B cell (primary cell): ENCODE data around the gene GLB1L3. TPM values are rescaled to one million over a fixed set of nuclear protein-coding genes. Genes with fewer than 3 reads are reported as not detected.
A peak's percentile ranks its signal among the peaks of the same experiment; 100 is the strongest.
"Not testable (repeated sequence)": the region's sequence is repeated elsewhere in the genome, so short reads cannot be mapped to it uniquely, and the experiment has no call there.

Experiments used
- ATAC-seq: fragments of 200-7000 bp; cut with Tn5 transposase; one replicate; pipeline ENCODE4 v1.10.0; 2021; ENCODE audit warnings: low read depth, mild to moderate bottlenecking, moderate number of reproducible peaks, moderate library complexity
- CTCF ChIA-PET: fragments of 350-600 bp; sonication (Branson Sonifier 250); formaldehyde crosslinking; loops from one replicate; lab custom pipeline; 2021; ENCODE audit warnings: antibody characterized with exemption, inconsistent platforms; lab: Charles Lee
- POLR2A ChIA-PET: fragments of 350-600 bp; sonication (Branson Sonifier 250); formaldehyde crosslinking; loops from one replicate; lab custom pipeline; 2021; ENCODE audit warnings: antibody characterized with exemption; lab: Charles Lee
- DNase-seq: peaks from one replicate; pipeline ENCODE4 v3.0.0; 2013
- H2AFZ ChIP-seq: 2 replicates; pipeline ENCODE4 v1.6.1; 2012; ENCODE audit warnings: mild to moderate bottlenecking, low read depth, low read length; ENCODE audit not compliant: insufficient read depth, poor library complexity, severe bottlenecking
- H3K27ac ChIP-seq, 2 donors: 1 replicate in 1 of 2; 2 replicates in 1 of 2; pipeline ENCODE4 v1.5.1; 2012 to 2013; ENCODE audit warnings: low read length in 2 of 2, mild to moderate bottlenecking in 2 of 2, moderate library complexity in 1 of 2
- H3K27me3 ChIP-seq, 4 experiments: fragments of 200-600 bp in 1 of 4; sonication (generic) in 1 of 4; replicated peaks in 1 of 4; 1 replicate in 2 of 4; 2 replicates in 2 of 4; pipeline versions ENCODE4 v1.6.1 to v1.7.0; 2013 to 2016; ENCODE audit warnings: low read length in 3 of 4, mild to moderate bottlenecking in 2 of 4, mixed read lengths in 1 of 4, moderate library complexity in 1 of 4; ENCODE audit not compliant: insufficient read depth in 4 of 4, control insufficient read depth in 3 of 4; ENCODE audit errors: control extremely low read depth in 1 of 4
- H3K36me3 ChIP-seq, 2 experiments: replicated peaks in 1 of 2; 1 replicate in 1 of 2; 2 replicates in 1 of 2; pipeline versions ENCODE4 v1.6.1 to v1.7.1; 2013; ENCODE audit warnings: low read length in 1 of 2; ENCODE audit not compliant: insufficient read depth in 2 of 2, control insufficient read depth in 1 of 2; ENCODE audit errors: control extremely low read depth in 1 of 2, extremely low read depth in 1 of 2
- H3K4me1 ChIP-seq, 2 donors: fragments of 200-600 bp in 1 of 2; sonication (generic) in 1 of 2; 1 replicate in 1 of 2; 2 replicates in 1 of 2; pipeline versions ENCODE4 v1.5.1 to v1.6.1; 2013 to 2017; ENCODE audit warnings: low read length in 2 of 2; ENCODE audit not compliant: control insufficient read depth in 2 of 2, insufficient read depth in 2 of 2
- H3K4me2 ChIP-seq: replicated peaks from 2 replicates; pipeline ENCODE3; 2012; ENCODE audit warnings: mild to moderate bottlenecking, low read depth, low read length; ENCODE audit not compliant: poor library complexity, severe bottlenecking
- H3K4me3 ChIP-seq, 5 experiments: fragments of 200-600 bp in 1 of 5; sonication (generic) in 1 of 5; 1 replicate in 3 of 5; 2 replicates in 2 of 5; pipeline versions ENCODE4 v1.5.1 to v1.7.0; 2011 to 2016; ENCODE audit warnings: low read length in 4 of 5, mild to moderate bottlenecking in 4 of 5, low read depth in 2 of 5, control low read depth in 1 of 5, moderate library complexity in 1 of 5; ENCODE audit not compliant: insufficient read depth in 1 of 5; ENCODE audit errors: control extremely low read depth in 1 of 5, extremely low read depth in 1 of 5
- H3K79me2 ChIP-seq: fragments of 200-600 bp; sonication (generic); one replicate; pipeline ENCODE4 v1.6.0; 2016; ENCODE audit warnings: low read length; ENCODE audit not compliant: control insufficient read depth, insufficient read depth
- H3K9ac ChIP-seq: fragments of 200-600 bp; sonication (generic); 2 replicates; pipeline ENCODE4 v1.6.1; 2017; ENCODE audit warnings: mild to moderate bottlenecking, low read length, moderate library complexity
- H3K9me3 ChIP-seq, 3 donors: one replicate each; pipeline versions ENCODE4 v1.6.1 to v1.7.1; 2013; ENCODE audit warnings: low read length in 2 of 3; ENCODE audit not compliant: control insufficient read depth in 2 of 3, insufficient read depth in 1 of 3; ENCODE audit errors: control extremely low read depth in 1 of 3
- H4K20me1 ChIP-seq: 2 replicates; pipeline ENCODE4 v1.6.0; 2012; ENCODE audit warnings: mild to moderate bottlenecking, low read length; ENCODE audit not compliant: insufficient read depth, control insufficient read depth, poor library complexity, severe bottlenecking
- H3K27ac Mint-ChIP-seq: one replicate; pipeline ENCODE4 v1.8.0; 2021; ENCODE audit warnings: mixed read lengths
- H3K27me3 Mint-ChIP-seq: one replicate; pipeline ENCODE4 v1.8.0; 2021; ENCODE audit warnings: mixed read lengths
- H3K4me1 Mint-ChIP-seq: one replicate; pipeline ENCODE4 v1.8.0; 2021; ENCODE audit warnings: mixed read lengths
- H3K4me3 Mint-ChIP-seq: one replicate; pipeline ENCODE4 v1.8.0; 2021; ENCODE audit warnings: mixed read lengths
- H3K9me3 Mint-ChIP-seq: one replicate; pipeline ENCODE4 v1.8.0; 2022; ENCODE audit warnings: mixed read lengths; ENCODE audit not compliant: insufficient read depth
- CTCF ChIP-seq: fragments of 200-600 bp; IDR thresholded peaks from one replicate; pipeline ENCODE4 v1.8.0; 2022; ENCODE audit warnings: antibody characterized with exemption, mild to moderate bottlenecking
- EZH2 ChIP-seq: IDR thresholded peaks from 2 replicates; pipeline ENCODE4 v1.6.1; 2012; ENCODE audit warnings: borderline replicate concordance, low read depth, mild to moderate bottlenecking, moderate library complexity, low read length; ENCODE audit not compliant: insufficient read depth, poor library complexity, severe bottlenecking
- WGBS: methylation state at CpG from one replicate; pipeline ENCODE4 v1.1.5; 2013; ENCODE audit warnings: missing lambda C conversion rate; ENCODE audit not compliant: insufficient coverage; 5-methylcytosine and 5-hydroxymethylcytosine counted together
- intact Hi-C: fragments of 100-400 bp; cut with micrococcal nuclease; formaldehyde crosslinking; loops from one replicate; pipeline ENCODE4 v1.10.0; 2022
- polyA plus RNA-seq: library from polyadenylated mRNA; depleted of rRNA; stranded (reverse); fragments of >200 nt; gene quantifications from 2 replicates; pipeline ENCODE4 v1.2.3, GENCODE V29; 2012
- total RNA-seq, 2 donors: library from RNA; stranded (reverse); fragments of 120-200 nt in 1 of 2; gene quantifications; 1 replicate in 1 of 2; 2 replicates in 1 of 2; pipeline versions ENCODE4 v1.2.3 to v1.2.4, GENCODE V29; 2013 to 2022

The GLB1L3 gene
- total and polyA plus RNA-seq, 2 donors (not counting 1 experiment from before 2014, with no cell fraction given): not detected

GRCh38 chr11:134254433-134255183 is 21.6 kb upstream of the GLB1L3 start:
- Histone ChIP-seq H3K9me3 (no peaks in the 10 kb centered on the region), H3K79me2 (peaks cover 7% of the 10 kb centered on the region), H3K9ac (peak overlapping the region; percentile 82), H3K4me1 (peaks cover 10 to 15% of the 10 kb centered on the region in 2 donors), H4K20me1 (no peaks in the 10 kb centered on the region), H3K27ac (no peak overlapping the region), H3K36me3 (peaks cover 3 to 18% of the 10 kb centered on the region in 2 experiments), H2AFZ (no peak overlapping the region), H3K4me2 (peak overlapping the region; percentile 94), H3K27me3 (no peaks in the 10 kb centered on the region), H3K4me3 (no peak overlapping the region)
- H3K4me3 Mint-ChIP-seq: peak overlapping the region; percentile 91
- intact Hi-C loops: no loop called here
- POLR2A ChIA-PET: interaction anchor here (0.7 kb wide), 1 partner anchor 28 kb away, joined by 3 read pairs; no protein-coding TSS in a partner anchor
- H3K4me1 Mint-ChIP-seq: peaks cover 28% of the 10 kb centered on the region
- 40% methylated on average over 1 of the region's 3 CpGs for WGBS
- ATAC-seq: no peak
- DNase-seq: no peak
- no peak overlapping the region for H3K27ac Mint-ChIP-seq
- CTCF ChIA-PET: interaction anchor here (1.0 to 3.3 kb wide), 6 partner anchors 10 to 48 kb away, joined by 3 to 14 read pairs (median 4); partner anchors contain the start of genes NCAPD3 and VPS26B
- TF ChIP-seq EZH2: no peak
- no peak for TF ChIP-seq CTCF
- no peaks in the 10 kb centered on the region for H3K9me3 Mint-ChIP-seq
- H3K27me3 Mint-ChIP-seq: no peaks in the 10 kb centered on the region

- POLR2A ChIA-PET, intact Hi-C loops, H2AFZ ChIP-seq, H3K9me3 ChIP-seq, H3K27me3 ChIP-seq, H3K4me2 ChIP-seq, H3K9me3 Mint-ChIP-seq, H3K4me3 ChIP-seq, H3K79me2 ChIP-seq, H3K27ac ChIP-seq, H3K27ac Mint-ChIP-seq, H4K20me1 ChIP-seq, DNase-seq, ATAC-seq, H3K4me3 Mint-ChIP-seq, H3K27me3 Mint-ChIP-seq, H3K9ac ChIP-seq: not testable (repeated sequence)
- CTCF ChIA-PET: interaction anchor here (1.0 to 3.3 kb wide), 4 partner anchors 11 to 48 kb away, joined by 3 to 14 read pairs (median 4); partner anchors contain the start of genes NCAPD3 and VPS26B
- H3K4me1 ChIP-seq: peaks cover 10 to 15% of the 10 kb centered on the region in 2 donors
- H3K36me3 ChIP-seq: peaks cover 3 to 16% of the 10 kb centered on the region in 2 experiments
- peaks cover 28% of the 10 kb centered on the region for H3K4me1 Mint-ChIP-seq
- WGBS: 94% methylated on average over 2 of the region's 5 CpGs
These were observed 21.0 kb upstream of the GLB1L3 start for GRCh38 chr11:134255184-134255561.
